Panc1 (cell line): ENCODE results near the gene CDK19. TPM values are rescaled to one million over a fixed set of nuclear protein-coding genes. Genes with fewer than 3 reads are reported as not detected.

Experiments
- ATAC-seq: fragments of 200-7000 bp; cut with Tn5 transposase; 2 replicates; pipeline ENCODE4 v1.9.1; 2020; ENCODE audit warnings: mild to moderate bottlenecking, moderate library complexity
- BruUV-seq: library from RNA; stranded (reverse); fragments of 400-500 nt; replicated peaks from 2 replicates; lab custom pipeline; 2021; lab: Mats Ljungman, UMichigan
- CTCF ChIA-PET: fragments of 300-600 bp; sonication (Branson Sonifier 250); formaldehyde crosslinking; loops from one replicate; lab custom pipeline; 2022; ENCODE audit warnings: antibody characterized with exemption; lab: Charles Lee
- POLR2A ChIA-PET: fragments of 300-600 bp; sonication (Branson Sonifier 250); formaldehyde crosslinking; loops from one replicate; lab custom pipeline; 2022; ENCODE audit warnings: antibody characterized with exemption; lab: Charles Lee
- DNase-seq: peaks from one replicate; pipeline ENCODE4 v3.0.0-alpha.2; 2010; ENCODE audit warnings: low read depth, low spot score
- H3K27ac ChIP-seq: 2 replicates; pipeline ENCODE4 v1.5.1; 2011; ENCODE audit warnings: mild to moderate bottlenecking, low read length, inconsistent platforms
- H3K27me3 ChIP-seq: fragments of 200-500 bp; sonication (Bioruptor generic); 2 replicates; pipeline ENCODE4 v1.6.0; 2014; ENCODE audit warnings: low read length, inconsistent platforms; ENCODE audit not compliant: control insufficient read depth, insufficient read depth
- H3K36me3 ChIP-seq: fragments of 200-500 bp; sonication (Bioruptor generic); 2 replicates; pipeline ENCODE4 v1.5.1; 2014; ENCODE audit warnings: inconsistent platforms, mild to moderate bottlenecking, low read length, moderate library complexity; ENCODE audit not compliant: control insufficient read depth, insufficient read depth
- H3K4me1 ChIP-seq: 2 replicates; pipeline ENCODE4 v1.5.1; 2011; ENCODE audit warnings: inconsistent platforms, mild to moderate bottlenecking, low read length, moderate library complexity; ENCODE audit not compliant: control insufficient read depth, insufficient read depth
- H3K4me3 ChIP-seq, 2 experiments: 2 replicates each; pipeline ENCODE4 v1.5.1; 2011 to 2012; ENCODE audit warnings: low read depth in 2 of 2, low read length in 2 of 2, mild to moderate bottlenecking in 2 of 2, inconsistent platforms in 1 of 2, moderate library complexity in 1 of 2
- H3K9me3 ChIP-seq: fragments of 200-500 bp; sonication (Bioruptor generic); 2 replicates; pipeline ENCODE4 v1.5.1; 2014; ENCODE audit warnings: low read depth, mild to moderate bottlenecking, inconsistent platforms, low read length, moderate library complexity; ENCODE audit not compliant: control insufficient read depth, insufficient read depth
- POLR2AphosphoS5 ChIP-seq: IDR thresholded peaks from 2 replicates; pipeline ENCODE4 v1.6.1; 2012; ENCODE audit warnings: mild to moderate bottlenecking, low read depth, low read length, moderate library complexity
- REST ChIP-seq, 2 experiments: IDR thresholded peaks; 2 replicates each; pipeline ENCODE4 v1.6.1; 2011 to 2012; ENCODE audit warnings: low read depth in 2 of 2, control low read depth in 1 of 2, low read length in 1 of 2, mild to moderate bottlenecking in 1 of 2, moderate library complexity in 1 of 2; ENCODE audit not compliant: insufficient read depth in 1 of 2
- SIN3A ChIP-seq: IDR thresholded peaks from 2 replicates; pipeline ENCODE4 v1.6.1; 2012; ENCODE audit warnings: low read depth, mild to moderate bottlenecking, low read length, moderate library complexity, borderline replicate concordance; ENCODE audit not compliant: insufficient read depth
- TCF7L2 ChIP-seq: IDR thresholded peaks from 2 replicates; pipeline ENCODE4 v1.6.1; 2011; ENCODE audit warnings: mild to moderate bottlenecking, low read depth, low read length, inconsistent platforms
- in situ Hi-C: cut with HindIII; loops from 2 replicates; pipeline ENCODE4 v1.10.0; 2016; ENCODE audit warnings: low sequenced_read_pairs, low pct_unique_long_range_greater_than_20kb
- intact Hi-C: fragments of 100-400 bp; cut with micrococcal nuclease; formaldehyde crosslinking; loops from one replicate; pipeline ENCODE4 v1.10.0; 2022; ENCODE audit not compliant: unreplicated experiment
- total RNA-seq: library from RNA; stranded (reverse); gene quantifications from one replicate; pipeline ENCODE4 v1.2.1, GENCODE V29; 2021; ENCODE audit not compliant: unreplicated experiment
- TF ChIP-seq, protein P1 (sequence below): fragments of 450-650 bp; IDR thresholded peaks from 2 replicates; pipeline ENCODE4 v1.5.1; 2017; ENCODE audit warnings: mild to moderate bottlenecking

Gene CDK19
- total RNA-seq, 1 experiment from 2014 or later, result 48.4 TPM

DNA sequence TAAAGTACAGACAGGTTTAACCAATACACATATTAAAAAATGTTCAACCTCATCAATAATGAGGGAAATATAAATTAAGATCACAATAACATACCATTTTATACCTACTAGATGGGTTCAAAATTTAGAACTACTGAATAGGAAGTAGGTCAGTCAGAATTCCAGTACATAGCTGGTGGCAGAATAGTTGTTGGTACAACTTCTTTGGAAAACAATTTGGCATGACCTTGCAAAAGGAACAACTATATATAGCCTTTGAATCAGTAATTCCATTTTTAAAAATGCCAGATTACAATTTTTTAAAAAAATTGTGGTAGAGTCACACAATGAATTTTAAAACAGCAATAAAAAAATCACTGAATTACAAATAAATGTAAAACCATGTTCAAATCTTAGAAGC, 165.6 kb downstream of the CDK19 start:
- H3K4me1 ChIP-seq, result peaks cover 5% of the 10 kb centered on the region; the same call in 1 of the 2 replicates

GRCh38 chr6:110646951-110647910, 168.0 kb downstream of the CDK19 start:
- no peak overlapping the region for H3K27ac ChIP-seq
- no peak overlapping the region for H3K4me3 ChIP-seq
- H3K9me3 ChIP-seq, result no peaks in the 10 kb centered on the region
- ChIA-PET POLR2A (no interaction called here), CTCF (no interaction called here)
- in situ Hi-C loops (no loop called here), intact Hi-C loops (no loop called here)
- H3K27me3 ChIP-seq, result no peaks in the 10 kb centered on the region
- no peaks in the 10 kb centered on the region for H3K36me3 ChIP-seq
- no TSS peak for BruUV-seq
- TF ChIP-seq SIN3A (no peak), TCF7L2 (no peak), POLR2AphosphoS5 (no peak), REST (IDR thresholded peaks at IDR 0.05; ENCODE audit: insufficient read depth in 1 of 2, low read depth in 2 of 2, low read length in 1 of 2) (no peak)
- TF ChIP-seq, protein P1, sequence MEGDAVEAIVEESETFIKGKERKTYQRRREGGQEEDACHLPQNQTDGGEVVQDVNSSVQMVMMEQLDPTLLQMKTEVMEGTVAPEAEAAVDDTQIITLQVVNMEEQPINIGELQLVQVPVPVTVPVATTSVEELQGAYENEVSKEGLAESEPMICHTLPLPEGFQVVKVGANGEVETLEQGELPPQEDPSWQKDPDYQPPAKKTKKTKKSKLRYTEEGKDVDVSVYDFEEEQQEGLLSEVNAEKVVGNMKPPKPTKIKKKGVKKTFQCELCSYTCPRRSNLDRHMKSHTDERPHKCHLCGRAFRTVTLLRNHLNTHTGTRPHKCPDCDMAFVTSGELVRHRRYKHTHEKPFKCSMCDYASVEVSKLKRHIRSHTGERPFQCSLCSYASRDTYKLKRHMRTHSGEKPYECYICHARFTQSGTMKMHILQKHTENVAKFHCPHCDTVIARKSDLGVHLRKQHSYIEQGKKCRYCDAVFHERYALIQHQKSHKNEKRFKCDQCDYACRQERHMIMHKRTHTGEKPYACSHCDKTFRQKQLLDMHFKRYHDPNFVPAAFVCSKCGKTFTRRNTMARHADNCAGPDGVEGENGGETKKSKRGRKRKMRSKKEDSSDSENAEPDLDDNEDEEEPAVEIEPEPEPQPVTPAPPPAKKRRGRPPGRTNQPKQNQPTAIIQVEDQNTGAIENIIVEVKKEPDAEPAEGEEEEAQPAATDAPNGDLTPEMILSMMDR, result no peak; the same call in 1 of the 2 replicates
- ATAC-seq (no peak), DNase-seq (no peak)
- no peaks in the 10 kb centered on the region for H3K4me1 ChIP-seq

More for the DNA sequence above, 165.6 kb downstream of the CDK19 start:
- Histone ChIP-seq H3K4me3 (no peak overlapping the region), H3K36me3 (no peaks in the 10 kb centered on the region), H3K9me3 (no peaks in the 10 kb centered on the region), H3K27me3 (no peaks in the 10 kb centered on the region), H3K27ac (no peak overlapping the region)
- ATAC-seq (no peak), DNase-seq (no peak)
- ChIA-PET POLR2A (no interaction called here), CTCF (no interaction called here)
- in situ Hi-C loops, result no loop called here
- intact Hi-C loops, result no loop called here
- no TSS peak for BruUV-seq
- no peak for TF ChIP-seq TCF7L2
- TF ChIP-seq SIN3A, result no peak
- no peak for TF ChIP-seq POLR2AphosphoS5
- no peak for TF ChIP-seq REST (IDR thresholded peaks at IDR 0.05; ENCODE audit: insufficient read depth in 1 of 2, low read depth in 2 of 2, low read length in 1 of 2)
- TF ChIP-seq, protein P1, result no peak
